HepG2 (cell line): Measurements from ENCODE around the gene SAP25. TPM values are rescaled to one million over a fixed set of nuclear protein-coding genes. Genes with fewer than 3 reads are reported as not detected.
A peak's percentile ranks its signal among the peaks of the same experiment; 100 is the strongest.

ENCODE experiments used
- ATAC-seq: fragments of 200-7000 bp; cut with Tn5 transposase; 3 replicates; pipeline ENCODE4 v1.9.1; 2020; ENCODE audit warnings: mild to moderate bottlenecking, moderate library complexity
- BruUV-seq: library from RNA; stranded (reverse); fragments of 400-500 nt; replicated peaks from 2 replicates; lab custom pipeline; 2021; lab: Mats Ljungman, UMichigan
- CTCF ChIA-PET: fragments of 300-600 bp; formaldehyde crosslinking; extraction: SDS; loops from one replicate; lab custom pipeline; 2021; ENCODE audit warnings: low total read pairs, inconsistent platforms, low intra/inter-chr PET ratio; lab: Yijun Ruan, JAX
- POLR2A ChIA-PET: fragments of 350-600 bp; sonication (Branson Sonifier 250); formaldehyde crosslinking; loops from one replicate; lab custom pipeline; 2020; ENCODE audit warnings: antibody characterized with exemption, inconsistent platforms; lab: Yijun Ruan, JAX
- DNase-seq: peaks from one replicate; pipeline ENCODE4 v3.0.0-alpha.2; 2015; ENCODE audit warnings: low spot score
- FAIRE-seq: peaks from 3 replicates; lab custom pipeline; 2011; peaks lifted over from hg19 to GRCh38; lab: Jason Lieb, UNC
- H2AFZ ChIP-seq: one replicate; pipeline ENCODE4 v1.6.1; 2011; ENCODE audit warnings: low read length, inconsistent platforms
- H3K27ac ChIP-seq: fragments of 300-600 bp; 3 replicates; pipeline ENCODE4 v1.8.0; 2011; ENCODE audit warnings: mixed run types, mild to moderate bottlenecking, mixed read lengths, low read length, inconsistent platforms; ENCODE audit not compliant: insufficient read depth; ENCODE audit errors: extremely low read length
- H3K27me3 ChIP-seq, 2 experiments: fragments of 200-600 bp in 1 of 2; 2 replicates in 1 of 2; 3 replicates in 1 of 2; pipeline versions ENCODE4 v1.6.0 to v1.8.0; 2011; ENCODE audit warnings: low read length in 2 of 2, mild to moderate bottlenecking in 2 of 2, moderate library complexity in 2 of 2, inconsistent platforms in 1 of 2; ENCODE audit not compliant: insufficient read depth in 2 of 2, control insufficient read depth in 1 of 2
- H3K36me3 ChIP-seq, 2 experiments: fragments of 200-600 bp in 1 of 2; replicated peaks in 1 of 2; 2 replicates in 1 of 2; 3 replicates in 1 of 2; pipeline versions ENCODE4 v1.5.1 to v1.8.0; 2011; ENCODE audit warnings: low read length in 2 of 2, inconsistent platforms in 1 of 2; ENCODE audit not compliant: insufficient read depth in 2 of 2, control insufficient read depth in 1 of 2
- H3K4me1 ChIP-seq: 2 replicates; pipeline ENCODE4 v1.5.1; 2012; ENCODE audit warnings: low read length, inconsistent platforms; ENCODE audit not compliant: insufficient read depth
- H3K4me2 ChIP-seq: 2 replicates; pipeline ENCODE4 v1.6.0; 2011; ENCODE audit warnings: low read depth, low read length, inconsistent platforms
- H3K4me3 ChIP-seq, 3 experiments: fragments of 200-600 bp in 1 of 3; sonication (generic), shearing (Covaris generic) in 1 of 3; replicated peaks in 1 of 3; 2 replicates each; pipeline ENCODE4 v1.5.1; 2011 to 2016; ENCODE audit warnings: low read length in 3 of 3, inconsistent platforms in 2 of 3, low read depth in 2 of 3, mild to moderate bottlenecking in 2 of 3, control low read depth in 1 of 3, mixed read lengths in 1 of 3; ENCODE audit not compliant: insufficient read depth in 1 of 3
- H3K79me2 ChIP-seq: one replicate; pipeline ENCODE4 v1.6.1; 2011; ENCODE audit warnings: low read length, inconsistent platforms; ENCODE audit not compliant: insufficient read depth
- H3K9ac ChIP-seq: 2 replicates; pipeline ENCODE4 v1.6.0; 2011; ENCODE audit warnings: mild to moderate bottlenecking, low read depth, low read length, inconsistent platforms; ENCODE audit not compliant: insufficient read depth
- H3K9me3 ChIP-seq: 2 replicates; pipeline ENCODE4 v1.5.1; 2012; ENCODE audit warnings: mild to moderate bottlenecking, low read length
- H4K20me1 ChIP-seq: 2 replicates; pipeline ENCODE4 v1.6.0; 2011; ENCODE audit warnings: inconsistent platforms, mild to moderate bottlenecking, low read length, moderate library complexity; ENCODE audit not compliant: insufficient read depth
- AGO2 ChIP-seq: fragments of 200-400 bp; formaldehyde crosslinking; optimal IDR thresholded peaks from 2 replicates; pipeline ENCODE3; 2017; ENCODE audit warnings: mild to moderate bottlenecking, low read depth, low read length, moderate library complexity
- DNMT1 ChIP-seq: sonication (generic); formaldehyde crosslinking; IDR thresholded peaks from 2 replicates; pipeline ENCODE4 v1.5.1; 2020; ENCODE audit warnings: mild to moderate bottlenecking, missing genetic modification reagents
- HNRNPL ChIP-seq: fragments of 200-400 bp; formaldehyde crosslinking; IDR thresholded peaks from 2 replicates; pipeline ENCODE4 v1.6.1; 2017; ENCODE audit warnings: mild to moderate bottlenecking, low read depth, low read length
- IRF2 ChIP-seq: IDR thresholded peaks from 2 replicates; pipeline ENCODE4 v1.6.1; 2018; ENCODE audit warnings: missing genetic modification reagents, missing compliant biosample characterization
- NR2C2 ChIP-seq: sonication (generic); formaldehyde crosslinking; IDR thresholded peaks from 2 replicates; pipeline ENCODE4 v1.4.0; 2020; ENCODE audit warnings: missing genetic modification reagents, mild to moderate bottlenecking, moderate library complexity, borderline replicate concordance
- POLR2G ChIP-seq: fragments of 200-400 bp; formaldehyde crosslinking; IDR thresholded peaks from 2 replicates; pipeline ENCODE4 v1.6.1; 2018; ENCODE audit warnings: mild to moderate bottlenecking, low read depth, low read length, moderate library complexity
- RARA ChIP-seq: IDR thresholded peaks from 2 replicates; pipeline ENCODE4 v1.6.1; 2016; ENCODE audit warnings: missing genetic modification reagents, missing compliant biosample characterization
- RBAK ChIP-seq: sonication (generic); formaldehyde crosslinking; IDR thresholded peaks from 2 replicates; pipeline ENCODE4 v1.5.1; 2020; ENCODE audit warnings: mild to moderate bottlenecking, missing genetic modification reagents
- RFX3 ChIP-seq: IDR thresholded peaks from 2 replicates; pipeline ENCODE4 v1.6.1; 2016; ENCODE audit warnings: missing biosample characterization, missing genetic modification reagents
- TAF1 ChIP-seq: sonication (generic); formaldehyde crosslinking; IDR thresholded peaks from 2 replicates; pipeline ENCODE4 v1.4.0; 2020; ENCODE audit warnings: missing genetic modification reagents
- TAF15 ChIP-seq: fragments of 200-400 bp; formaldehyde crosslinking; IDR thresholded peaks from one replicate; pipeline ENCODE4 v1.6.1; 2018; ENCODE audit warnings: mild to moderate bottlenecking, low read depth, low read length; ENCODE audit not compliant: poor library complexity, severe bottlenecking
- THAP11 ChIP-seq: IDR thresholded peaks from 2 replicates; pipeline ENCODE4 v1.6.1; 2016; ENCODE audit warnings: missing biosample characterization, missing genetic modification reagents
- TOE1 ChIP-seq: sonication (generic); formaldehyde crosslinking; IDR thresholded peaks from 2 replicates; pipeline ENCODE4 v1.4.0; 2020; ENCODE audit warnings: mild to moderate bottlenecking, missing genetic modification reagents
- U2AF1 ChIP-seq: fragments of 200-400 bp; formaldehyde crosslinking; optimal IDR thresholded peaks from 2 replicates; pipeline ENCODE3; 2017; ENCODE audit warnings: mild to moderate bottlenecking, low read depth, low read length
- ZBTB7B ChIP-seq: sonication (generic); formaldehyde crosslinking; IDR thresholded peaks from 2 replicates; pipeline ENCODE4 v1.4.0; 2020; ENCODE audit warnings: missing genetic modification reagents
- ZFP90 ChIP-seq: sonication (generic); formaldehyde crosslinking; IDR thresholded peaks from 2 replicates; pipeline ENCODE4 v1.8.0; 2022; ENCODE audit warnings: missing genetic modification reagents, mild to moderate bottlenecking, inconsistent platforms, borderline replicate concordance
- ZNF256 ChIP-seq: sonication (generic); formaldehyde crosslinking; conservative IDR thresholded peaks from 2 replicates; pipeline ENCODE4 v1.4.0; 2020; ENCODE audit warnings: missing genetic modification reagents
- ZNF350 ChIP-seq: sonication (generic); formaldehyde crosslinking; IDR thresholded peaks from 2 replicates; pipeline ENCODE4 v1.4.0; 2020; ENCODE audit warnings: mild to moderate bottlenecking, low read depth, missing genetic modification reagents, borderline replicate concordance
- ZNF678 ChIP-seq: sonication (generic); formaldehyde crosslinking; IDR thresholded peaks from 2 replicates; pipeline ENCODE4 v1.4.0; 2020; ENCODE audit warnings: mild to moderate bottlenecking, missing genetic modification reagents
- ZNF790 ChIP-seq: sonication (generic); formaldehyde crosslinking; IDR thresholded peaks from 2 replicates; pipeline ENCODE4 v1.8.0; 2022; ENCODE audit warnings: missing genetic modification reagents, mild to moderate bottlenecking, borderline replicate concordance
- ZNF878 ChIP-seq: sonication (generic); formaldehyde crosslinking; IDR thresholded peaks from 2 replicates; pipeline ENCODE4 v1.8.1; 2023; ENCODE audit warnings: mild to moderate bottlenecking, missing genetic modification reagents, moderate library complexity
- ZNF891 ChIP-seq: sonication (generic); formaldehyde crosslinking; IDR thresholded peaks from 2 replicates; pipeline ENCODE4 v1.5.0; 2020; ENCODE audit warnings: mild to moderate bottlenecking, missing genetic modification reagents
- WGBS: methylation state at CpG from one replicate; pipeline ENCODE4 v1.1.6; 2017; ENCODE audit warnings: low lambda C conversion rate; 5-methylcytosine and 5-hydroxymethylcytosine counted together
- in situ Hi-C: cut with HindIII; loops from 2 replicates; pipeline ENCODE4 v1.10.0; 2017; ENCODE audit warnings: low pct_unique_long_range_greater_than_20kb; ENCODE audit not compliant: extremely low pct_ligation_motif_present
- intact Hi-C: fragments of 100-400 bp; cut with micrococcal nuclease; formaldehyde crosslinking; loops from one replicate; pipeline ENCODE4 v1.10.0; 2022; ENCODE audit not compliant: unreplicated experiment
- polyA plus RNA-seq, 8 experiments: library from polyadenylated mRNA; depleted of rRNA in 3 of 8; stranded (reverse) in 7 of 8; unstranded in 1 of 8; fragments of >200 nt; fragmentation: Illumina TruSeq in 4 of 8; extraction: Trizol in 4 of 8; gene quantifications; 2 replicates each; pipeline versions ENCODE4 v1.2.1 to v1.2.3, GENCODE V29; 2011 to 2016; ENCODE audit warnings: low read depth in 4 of 8, missing spikeins in 1 of 8, mixed read lengths in 1 of 8; ENCODE audit not compliant: insufficient read depth in 1 of 8
- total RNA-seq, 5 experiments: library from RNA; depleted of rRNA; stranded (reverse); fragments of >200 nt; fragmentation: Illumina TruSeq; extraction: Trizol; gene quantifications; 2 replicates each; pipeline ENCODE4 v1.2.3, GENCODE V29; 2016; ENCODE audit warnings: low read depth in 1 of 5
- TF ChIP-seq, protein P1 (sequence below): IDR thresholded peaks from 2 replicates; pipeline ENCODE4 v1.6.1; 2012; ENCODE audit warnings: inconsistent platforms
- TF ChIP-seq, protein P2 (sequence below): sonication (generic); formaldehyde crosslinking; IDR thresholded peaks from 2 replicates; pipeline ENCODE4 v1.5.1; 2020; ENCODE audit warnings: mild to moderate bottlenecking, missing genetic modification reagents, moderate library complexity

SAP25 gene
- total and polyA plus RNA-seq, 2 of the 13 experiments (the other 11 are each of a cell fraction or from before 2014, with no cell fraction given) = 0.15 to 0.20 TPM

DNA sequence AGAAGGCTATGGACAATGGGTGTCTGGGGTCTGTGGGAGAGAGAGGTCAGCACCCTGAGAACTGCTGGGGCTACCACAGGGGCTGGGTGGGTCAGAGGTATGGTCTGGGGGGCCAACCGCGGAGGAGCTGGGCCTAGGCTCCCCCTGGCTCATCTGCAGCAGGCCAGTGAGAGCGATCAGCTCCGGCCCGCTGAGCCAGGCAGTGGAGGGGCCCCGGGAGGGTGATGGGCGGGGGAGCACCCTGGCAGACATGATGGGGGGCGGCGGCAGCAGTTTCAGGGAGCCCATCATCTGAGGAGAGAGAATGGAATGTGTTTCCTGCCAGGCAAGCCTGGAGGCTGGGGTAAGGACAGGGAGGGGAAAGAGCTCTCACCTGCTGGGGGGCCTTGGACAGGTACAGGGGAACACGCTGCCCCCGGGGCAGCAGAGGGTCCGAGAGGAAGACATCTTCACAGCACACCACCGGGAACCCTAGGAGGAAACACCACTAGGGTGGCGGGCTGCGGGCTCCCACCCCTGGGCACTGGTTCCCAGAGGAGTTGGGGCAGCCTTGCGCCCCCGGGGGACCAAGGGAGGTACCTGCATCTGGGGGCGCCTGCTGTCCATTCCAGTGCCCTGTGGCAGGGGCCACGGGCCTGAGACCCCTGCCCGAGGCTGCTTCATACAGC lies 1.3 kb downstream of the SAP25 start:
- H3K36me3 ChIP-seq = peaks cover 3 to 8% of the 10 kb centered on the region in 2 experiments; a peak in 1 of 5 replicates
- FAIRE-seq (no peak), ATAC-seq (peak; percentile 5), DNase-seq (no peak)
- H3K27ac ChIP-seq = peak overlapping the region; percentile 99
- ChIA-PET CTCF (no interaction called here), POLR2A (interaction anchor here (0.8 to 3.3 kb wide), 4 partner anchors 9 to 133 kb away, joined by 3 to 73 read pairs (median 6); partner anchors contain the start of genes FBXO24, LRCH4 and POP7)
- peak overlapping the region; percentile 77 for H3K9ac ChIP-seq
- intact Hi-C loops (no loop called here), in situ Hi-C loops (no loop called here)
- no peak overlapping the region for H2AFZ ChIP-seq
- 55% methylated on average over 5 of the region's 20 CpGs for WGBS
- H4K20me1 ChIP-seq = no peaks in the 10 kb centered on the region; the same call in 1 of the 2 replicates
- H3K4me2 ChIP-seq = peak overlapping the region; percentile 78
- peak overlapping the region in 2 of 3 experiments; percentile 8 to 62; a peak in 1 of 6 replicates for H3K4me3 ChIP-seq
- H3K9me3 ChIP-seq = no peaks in the 10 kb centered on the region
- BruUV-seq = no TSS peak
- no peaks in the 10 kb centered on the region for H3K79me2 ChIP-seq
- peaks cover 58% of the 10 kb centered on the region for H3K4me1 ChIP-seq
- no peaks in the 10 kb centered on the region for H3K27me3 ChIP-seq
- TF ChIP-seq IRF2 (CRISPR knock-in tag) (no peak), TOE1 (CRISPR knock-in tag) (no peak), ZNF878 (no peak), DNMT1 (CRISPR knock-in tag) (no peak), ZFP90 (CRISPR knock-in tag) (0 out of 2 replicates have a peak, but pooled peaks have one; percentile 15), ZNF891 (CRISPR knock-in tag) (no peak), AGO2 (no peak), NR2C2 (CRISPR knock-in tag) (no peak), ZNF256 (no peak), ZNF790 (CRISPR knock-in tag) (0 out of 2 replicates have a peak, but pooled peaks have one; percentile 54), POLR2G (peak; percentile 16), RBAK (no peak), HNRNPL (peak; percentile 54; the same call in 1 of the 2 replicates), TAF15 (peak; percentile 50), ZBTB7B (CRISPR knock-in tag) (peak; percentile 49; the same call in 1 of the 2 replicates), U2AF1 (peak; percentile 58), TAF1 (no peak), RARA (0 out of 2 replicates have a peak, but pooled peaks have one; percentile 9), ZNF350 (CRISPR knock-in tag) (0 out of 2 replicates have a peak, but pooled peaks have one; percentile 5), ZNF678 (CRISPR knock-in tag) (no peak), THAP11 (CRISPR knock-in tag) (no peak), RFX3 (no peak)
- TF ChIP-seq, protein P1, sequence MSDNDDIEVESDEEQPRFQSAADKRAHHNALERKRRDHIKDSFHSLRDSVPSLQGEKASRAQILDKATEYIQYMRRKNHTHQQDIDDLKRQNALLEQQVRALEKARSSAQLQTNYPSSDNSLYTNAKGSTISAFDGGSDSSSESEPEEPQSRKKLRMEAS = no peak
- TF ChIP-seq, protein P2, sequence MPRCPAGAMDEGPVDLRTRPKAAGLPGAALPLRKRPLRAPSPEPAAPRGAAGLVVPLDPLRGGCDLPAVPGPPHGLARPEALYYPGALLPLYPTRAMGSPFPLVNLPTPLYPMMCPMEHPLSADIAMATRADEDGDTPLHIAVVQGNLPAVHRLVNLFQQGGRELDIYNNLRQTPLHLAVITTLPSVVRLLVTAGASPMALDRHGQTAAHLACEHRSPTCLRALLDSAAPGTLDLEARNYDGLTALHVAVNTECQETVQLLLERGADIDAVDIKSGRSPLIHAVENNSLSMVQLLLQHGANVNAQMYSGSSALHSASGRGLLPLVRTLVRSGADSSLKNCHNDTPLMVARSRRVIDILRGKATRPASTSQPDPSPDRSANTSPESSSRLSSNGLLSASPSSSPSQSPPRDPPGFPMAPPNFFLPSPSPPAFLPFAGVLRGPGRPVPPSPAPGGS = no peak
